Measurements from ENCODE around the gene PRPS1. TPM values are rescaled to one million over a fixed set of nuclear protein-coding genes. Genes with fewer than 3 reads are reported as not detected.

The PRPS1 gene
- total and polyA plus RNA-seq, 2 of the 13 experiments (the other 11 are each of a cell fraction or from before 2014, with no cell fraction given): 33.7 to 54.4 TPM

GRCh38 chrX:107627838-107628661, at the start of gene PRPS1 (continued):
- no peak for TF ChIP-seq STAT6 (CRISPR knock-in tag; IDR thresholded peaks at IDR 0.05; ENCODE audit: borderline replicate concordance)
- TF ChIP-seq CENPX (CRISPR knock-in tag; IDR thresholded peaks at IDR 0.05): no peak
- TF ChIP-seq PHF21A (CRISPR knock-in tag; IDR thresholded peaks at IDR 0.05): no peak
- no peak for TF ChIP-seq SNRNP70 (IDR thresholded peaks at IDR 0.05; ENCODE audit: low read depth, low read length)
- no peak for TF ChIP-seq ZNF510 (CRISPR knock-in tag; IDR thresholded peaks at IDR 0.05; ENCODE audit: low read depth)
- 0 out of 2 replicates have a peak, but pooled peaks have one; percentile 39 for TF ChIP-seq SP4 (CRISPR knock-in tag; IDR thresholded peaks at IDR 0.05)
- no peak for TF ChIP-seq CCAR2 (optimal IDR thresholded peaks at IDR 0.05; ENCODE audit: low read depth, low read length)
- no peak for TF ChIP-seq SIN3A (IDR thresholded peaks at IDR 0.05; ENCODE audit: borderline replicate concordance, low read depth, low read length)
- TF ChIP-seq NR2F1 (CRISPR knock-in tag; IDR thresholded peaks at IDR 0.05): no peak
- no peak for TF ChIP-seq ZXDC (CRISPR knock-in tag; IDR thresholded peaks at IDR 0.05)
- no peak for TF ChIP-seq MNT (IDR thresholded peaks at IDR 0.05)
- no peak for TF ChIP-seq MTERF4 (CRISPR knock-in tag; IDR thresholded peaks at IDR 0.05)
- no peak; the same call in 1 of the 2 replicates for TF ChIP-seq DR1 (CRISPR knock-in tag; IDR thresholded peaks at IDR 0.05)
- TF ChIP-seq TRIM24 (CRISPR knock-in tag; IDR thresholded peaks at IDR 0.05): no peak
- TF ChIP-seq DMTF1 (CRISPR knock-in tag; IDR thresholded peaks at IDR 0.05): no peak
- TF ChIP-seq DRAP1 (CRISPR knock-in tag; IDR thresholded peaks at IDR 0.05): peak; percentile 86
- TF ChIP-seq ZBTB38 (CRISPR knock-in tag; IDR thresholded peaks at IDR 0.05): no peak
- peak; percentile 60 for TF ChIP-seq DMAP1 (CRISPR knock-in tag; IDR thresholded peaks at IDR 0.05)

Data from HepG2 (cell line).